Tibial nerve (tissue), 4 donors: Measurements from ENCODE around the gene RARB. TPM values are rescaled to one million over a fixed set of nuclear protein-coding genes. Genes with fewer than 3 reads are reported as not detected.

Experiments
- DNase-seq, 2 donors: peaks; one replicate each; pipeline ENCODE4 v3.0.0-alpha.2; 2019; ENCODE audit warnings: low spot score in 2 of 2
- H3K27ac ChIP-seq, 4 donors: fragments of 200-600 bp; sonication (generic) in 3 of 4; one replicate each; pipeline ENCODE4 v1.5.1; 2017 to 2019; ENCODE audit warnings: mild to moderate bottlenecking in 1 of 4
- H3K27me3 ChIP-seq, 2 donors: fragments of 200-600 bp; sonication (generic) in 1 of 2; one replicate each; pipeline versions ENCODE4 v1.5.1 to v1.6.0; 2017 to 2019
- H3K36me3 ChIP-seq, 3 donors: fragments of 200-600 bp; sonication (generic); one replicate each; pipeline ENCODE4 v1.5.1; 2018 to 2019
- H3K4me1 ChIP-seq, 4 donors: fragments of 200-600 bp; sonication (generic) in 3 of 4; one replicate each; pipeline ENCODE4 v1.5.1; 2017 to 2019
- H3K4me3 ChIP-seq, 4 donors: fragments of 200-600 bp; sonication (generic) in 3 of 4; one replicate each; pipeline ENCODE4 v1.5.1; 2017 to 2019; ENCODE audit warnings: mild to moderate bottlenecking in 1 of 4, moderate library complexity in 1 of 4
- H3K9me3 ChIP-seq, 4 donors: fragments of 200-600 bp; sonication (generic) in 3 of 4; one replicate each; pipeline ENCODE4 v1.5.1; 2017 to 2019
- EP300 ChIP-seq, 2 donors: sonication (generic); formaldehyde crosslinking; IDR thresholded peaks; one replicate each; pipeline ENCODE4 v1.6.1; 2017; ENCODE audit warnings: antibody characterized with exemption in 2 of 2, mild to moderate bottlenecking in 1 of 2
- POLR2A ChIP-seq, 2 donors: fragments of 450-650 bp; IDR thresholded peaks; one replicate each; pipeline ENCODE4 v1.6.1; 2017; ENCODE audit warnings: antibody characterized with exemption in 2 of 2, mild to moderate bottlenecking in 2 of 2, moderate library complexity in 2 of 2
- WGBS, 2 donors: methylation state at CpG; one replicate each; pipeline ENCODE4 v1.1.5; 2018; 5-methylcytosine and 5-hydroxymethylcytosine counted together
- total RNA-seq, 4 donors: library from RNA; depleted of rRNA; stranded (reverse); fragments of >200 nt; gene quantifications; one replicate each; pipeline ENCODE4 v1.1.0, GENCODE V29; 2016
- TF ChIP-seq, protein P1 (sequence below), 5 experiments: fragments of 200-600 bp in 3 of 5; fragments of 450-650 bp in 2 of 5; sonication (generic) in 3 of 5; IDR thresholded peaks; one replicate each; pipeline ENCODE4 v1.5.1; 2016 to 2019; ENCODE audit warnings: antibody characterized with exemption in 5 of 5, mild to moderate bottlenecking in 3 of 5, moderate library complexity in 2 of 5

The RARB gene
- total RNA-seq, 4 donors from 2014 or later, result 9.3 to 22.6 (median 15.1) TPM

DNA sequence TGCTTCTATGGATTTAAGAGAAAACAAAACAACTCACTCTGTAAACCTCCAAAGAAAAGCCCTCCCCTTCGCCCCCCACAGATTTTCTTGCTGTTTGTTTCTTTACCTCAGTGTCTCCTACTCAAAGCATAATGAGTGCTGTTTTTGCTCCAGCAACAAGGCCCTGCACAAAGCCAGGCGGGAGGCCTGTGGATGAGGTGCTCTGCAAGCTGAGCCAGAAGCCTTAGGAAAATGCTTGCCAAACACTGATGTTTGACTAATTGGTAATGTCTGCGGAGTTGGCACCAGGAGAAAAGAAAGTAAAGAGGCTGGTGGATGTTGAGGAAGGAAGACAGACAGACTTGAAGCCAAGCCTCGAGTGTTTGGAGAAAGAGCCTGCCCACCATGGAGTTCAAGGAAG is 99.7 kb downstream of the RARB start:
- TF ChIP-seq, protein P1, sequence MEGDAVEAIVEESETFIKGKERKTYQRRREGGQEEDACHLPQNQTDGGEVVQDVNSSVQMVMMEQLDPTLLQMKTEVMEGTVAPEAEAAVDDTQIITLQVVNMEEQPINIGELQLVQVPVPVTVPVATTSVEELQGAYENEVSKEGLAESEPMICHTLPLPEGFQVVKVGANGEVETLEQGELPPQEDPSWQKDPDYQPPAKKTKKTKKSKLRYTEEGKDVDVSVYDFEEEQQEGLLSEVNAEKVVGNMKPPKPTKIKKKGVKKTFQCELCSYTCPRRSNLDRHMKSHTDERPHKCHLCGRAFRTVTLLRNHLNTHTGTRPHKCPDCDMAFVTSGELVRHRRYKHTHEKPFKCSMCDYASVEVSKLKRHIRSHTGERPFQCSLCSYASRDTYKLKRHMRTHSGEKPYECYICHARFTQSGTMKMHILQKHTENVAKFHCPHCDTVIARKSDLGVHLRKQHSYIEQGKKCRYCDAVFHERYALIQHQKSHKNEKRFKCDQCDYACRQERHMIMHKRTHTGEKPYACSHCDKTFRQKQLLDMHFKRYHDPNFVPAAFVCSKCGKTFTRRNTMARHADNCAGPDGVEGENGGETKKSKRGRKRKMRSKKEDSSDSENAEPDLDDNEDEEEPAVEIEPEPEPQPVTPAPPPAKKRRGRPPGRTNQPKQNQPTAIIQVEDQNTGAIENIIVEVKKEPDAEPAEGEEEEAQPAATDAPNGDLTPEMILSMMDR (IDR thresholded peaks at IDR 0.05), result no peak
- no peak for TF ChIP-seq EP300 (IDR thresholded peaks at IDR 0.05)
- no peak for TF ChIP-seq POLR2A (IDR thresholded peaks at IDR 0.05)
- H3K27ac ChIP-seq, result no peak overlapping the region
- H3K4me1 ChIP-seq, result peaks cover 0 to 7% (median 0%) of the 10 kb centered on the region in 4 donors

DNA sequence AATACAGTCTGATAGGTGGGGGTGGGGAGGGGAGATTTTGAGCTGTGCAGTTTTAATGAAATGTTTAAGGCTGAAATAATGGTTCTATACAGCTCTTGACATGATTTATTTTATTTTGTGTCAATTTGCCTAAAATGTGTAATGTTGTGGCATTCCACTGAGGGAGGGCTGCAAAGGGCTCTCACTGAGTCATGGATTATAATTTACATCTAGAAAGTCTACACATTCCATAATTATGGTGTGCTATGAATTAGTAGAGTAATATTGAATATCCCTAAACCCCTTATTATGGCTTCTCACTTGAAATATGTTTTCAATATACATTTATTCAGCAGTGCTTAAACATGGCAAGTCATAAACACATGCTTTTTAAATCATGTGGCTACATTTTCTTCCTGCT is 103.9 kb downstream of the RARB start:
- Histone ChIP-seq H3K27me3 (no peaks in the 10 kb centered on the region), H3K4me1 (no peaks in the 10 kb centered on the region), H3K4me3 (no peak overlapping the region), H3K9me3 (peaks cover 0 to 18% (median 0%) of the 10 kb centered on the region in 4 donors), H3K36me3 (peaks cover 0 to 19% (median 0%) of the 10 kb centered on the region in 3 donors), H3K27ac (no peak overlapping the region)
- DNase-seq, result no peak
- TF ChIP-seq EP300 (IDR thresholded peaks at IDR 0.05), result no peak

More for the DNA sequence above, 99.7 kb downstream of the RARB start:
- Histone ChIP-seq H3K27me3 (no peaks in the 10 kb centered on the region), H3K4me3 (no peak overlapping the region), H3K9me3 (peaks cover 0 to 17% (median 0%) of the 10 kb centered on the region in 4 donors), H3K36me3 (peaks cover 0 to 19% (median 0%) of the 10 kb centered on the region in 3 donors)
- WGBS, 2 donors, result 60 to 72% methylated on average over 4 of the region's 4 CpGs
- no peak for DNase-seq

DNA sequence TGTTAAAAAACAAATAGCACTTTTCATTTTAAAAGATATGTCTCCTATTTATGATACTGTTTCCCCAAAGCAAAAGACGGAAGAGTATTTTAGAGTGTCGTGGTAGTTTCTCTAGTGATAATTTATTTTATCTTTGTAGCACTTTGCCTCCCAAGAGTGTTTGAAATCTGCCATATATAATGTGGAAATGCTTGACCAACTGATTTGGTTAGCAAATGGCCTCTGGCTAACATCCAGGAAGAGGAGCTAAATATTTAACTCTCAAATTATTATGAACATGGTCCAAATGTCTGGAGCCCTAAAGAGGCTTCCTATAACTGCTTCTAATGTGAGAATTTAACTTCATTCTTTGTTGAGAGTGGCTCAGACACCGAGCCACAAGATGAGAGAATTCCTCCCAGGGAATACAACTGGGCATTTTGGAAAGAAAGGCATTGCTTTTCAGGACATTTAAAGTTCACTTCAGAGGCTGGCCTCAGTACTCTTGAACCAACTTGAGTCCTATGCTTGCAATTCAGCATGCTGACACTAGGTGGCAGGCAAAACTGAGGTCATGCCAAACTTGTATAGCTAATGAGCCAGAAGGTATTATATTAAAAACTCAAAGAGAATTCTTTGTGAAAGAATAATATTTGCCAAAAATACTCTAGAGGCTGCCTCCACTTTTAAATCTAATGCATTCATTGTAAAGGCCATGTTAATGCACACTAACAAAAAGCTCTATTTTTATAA is 104.5 kb downstream of the RARB start:
- DNase-seq, result no peak
- no peak for TF ChIP-seq EP300 (IDR thresholded peaks at IDR 0.05)
- TF ChIP-seq, protein P1 (IDR thresholded peaks at IDR 0.05), result peak in 2 of 5 experiments; percentile 14 to 27
- TF ChIP-seq POLR2A (IDR thresholded peaks at IDR 0.05), result no peak
- no peaks in the 10 kb centered on the region for H3K27me3 ChIP-seq
- WGBS, 2 donors, result 84 to 88% methylated on average over 3 of the region's 3 CpGs
- peaks cover 0 to 19% (median 0%) of the 10 kb centered on the region in 3 donors for H3K36me3 ChIP-seq
- H3K27ac ChIP-seq, result no peak overlapping the region
- no peaks in the 10 kb centered on the region for H3K4me1 ChIP-seq
- H3K4me3 ChIP-seq, result no peak overlapping the region
- peaks cover 0 to 18% (median 0%) of the 10 kb centered on the region in 4 donors for H3K9me3 ChIP-seq

DNA sequence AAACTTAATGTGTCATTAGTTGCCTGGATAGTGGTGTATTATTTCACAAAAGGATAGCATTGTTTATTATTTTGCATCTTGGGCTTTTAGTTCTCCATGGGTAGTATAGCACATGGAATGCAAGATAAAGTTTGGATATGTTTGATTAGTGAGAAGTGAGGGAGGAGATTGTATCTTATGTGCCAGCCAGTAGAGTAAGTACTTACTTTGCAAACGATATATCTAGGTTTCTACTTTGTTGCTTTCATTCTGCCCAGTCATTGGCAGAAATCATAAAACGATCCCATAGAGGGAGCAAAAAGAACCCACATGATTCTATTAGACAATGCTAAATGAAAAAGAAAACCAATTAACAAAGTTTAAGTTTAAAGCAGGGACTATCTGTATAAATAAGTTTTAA is 105.3 kb downstream of the RARB start:
- TF ChIP-seq EP300 (IDR thresholded peaks at IDR 0.05) (no peak), POLR2A (IDR thresholded peaks at IDR 0.05) (no peak)
- TF ChIP-seq, protein P1 (IDR thresholded peaks at IDR 0.05), result no peak
- H3K36me3 ChIP-seq, result peaks cover 0 to 14% (median 0%) of the 10 kb centered on the region in 3 donors
- no peak overlapping the region for H3K4me3 ChIP-seq
- no peaks in the 10 kb centered on the region for H3K4me1 ChIP-seq
- H3K9me3 ChIP-seq, result peaks cover 0 to 18% (median 0%) of the 10 kb centered on the region in 4 donors
- 53 to 58% methylated on average over 2 of the region's 2 CpGs for WGBS, 2 donors
- no peaks in the 10 kb centered on the region for H3K27me3 ChIP-seq
- H3K27ac ChIP-seq, result no peak overlapping the region
- no peak for DNase-seq

DNA sequence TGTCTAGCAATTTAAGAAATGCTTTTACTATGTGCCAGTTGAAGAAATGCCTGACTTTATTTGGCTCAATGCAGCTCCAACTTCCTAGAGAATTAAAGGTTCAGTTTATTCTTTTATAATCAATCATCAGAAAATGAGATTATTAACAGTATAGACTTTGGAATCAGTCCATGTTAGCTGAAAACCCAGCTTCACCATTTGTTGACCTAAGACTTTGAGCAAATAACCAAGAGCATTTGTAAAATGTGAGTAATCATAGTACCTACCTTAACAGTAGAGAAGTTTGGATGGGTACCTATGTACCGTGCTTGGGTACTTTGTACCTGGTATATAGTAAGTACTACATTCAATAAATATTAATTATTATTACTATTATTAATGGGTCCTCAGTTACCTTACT is 105.9 kb downstream of the RARB start:
- Histone ChIP-seq H3K27ac (no peak overlapping the region), H3K4me1 (no peaks in the 10 kb centered on the region), H3K9me3 (peaks cover 0 to 18% (median 0%) of the 10 kb centered on the region in 4 donors), H3K27me3 (no peaks in the 10 kb centered on the region), H3K36me3 (peaks cover 0 to 10% (median 0%) of the 10 kb centered on the region in 3 donors), H3K4me3 (no peak overlapping the region)
- WGBS, 2 donors, result 98 to 100% methylated on average over 1 of the region's 1 CpG
- DNase-seq, result no peak
- TF ChIP-seq EP300 (IDR thresholded peaks at IDR 0.05), result no peak
- TF ChIP-seq POLR2A (IDR thresholded peaks at IDR 0.05), result no peak
- TF ChIP-seq, protein P1 (IDR thresholded peaks at IDR 0.05), result no peak
